Muscle of arm (tissue), 14 donors: ENCODE data around the gene CACHD1. TPM values are rescaled to one million over a fixed set of nuclear protein-coding genes. Genes with fewer than 3 reads are reported as not detected.

Source experiments
- DNase-seq: peaks from one replicate; pipeline ENCODE4 v3.0.0-alpha.2; 2013
- long read RNA-seq, 11 donors: transcript quantifications; one replicate each; lab custom pipeline, GENCODE V29; 2026
- polyA plus RNA-seq, 12 donors: library from polyadenylated mRNA; unstranded; fragments of 120-200 nt; gene quantifications; one replicate each; pipeline ENCODE4 v1.2.1, GENCODE V29; 2013; ENCODE audit not compliant: insufficient read length in 12 of 12

Gene CACHD1
- polyA plus RNA-seq, result 10 to 100 TPM in 10 of 12 donors, 1 to 10 TPM in 1, not detected in 1; 8.9 to 29.4 (median 12.1) TPM
- long read RNA-seq, donor 1, full-length matches to known transcripts, result 1 of 1 reads
- long read RNA-seq, donor 1, partial matches to known transcripts, result 0 of 1 reads
- long read RNA-seq, donor 1, other reads (novel, unspliced or antisense), result 0 of 1 reads
- long read RNA-seq, donor 2, full-length matches to known transcripts, result 3 of 3 reads
- long read RNA-seq, donor 2, partial matches to known transcripts, result 0 of 3 reads
- long read RNA-seq, donor 2, other reads (novel, unspliced or antisense), result 0 of 3 reads
- long read RNA-seq, donor 3, result 0 reads
- long read RNA-seq, donor 4, result 0 reads
- long read RNA-seq, donor 5, result 0 reads
- long read RNA-seq, donor 6, result 0 reads
- long read RNA-seq, donor 7, result 0 reads
- long read RNA-seq, donor 8, result 0 reads
- long read RNA-seq, donor 9, result 0 reads
- long read RNA-seq, donor 10, full-length matches to known transcripts, result 1 of 1 reads
- long read RNA-seq, donor 10, partial matches to known transcripts, result 0 of 1 reads
- long read RNA-seq, donor 10, other reads (novel, unspliced or antisense), result 0 of 1 reads
- long read RNA-seq, donor 11, result 0 reads

DNA sequence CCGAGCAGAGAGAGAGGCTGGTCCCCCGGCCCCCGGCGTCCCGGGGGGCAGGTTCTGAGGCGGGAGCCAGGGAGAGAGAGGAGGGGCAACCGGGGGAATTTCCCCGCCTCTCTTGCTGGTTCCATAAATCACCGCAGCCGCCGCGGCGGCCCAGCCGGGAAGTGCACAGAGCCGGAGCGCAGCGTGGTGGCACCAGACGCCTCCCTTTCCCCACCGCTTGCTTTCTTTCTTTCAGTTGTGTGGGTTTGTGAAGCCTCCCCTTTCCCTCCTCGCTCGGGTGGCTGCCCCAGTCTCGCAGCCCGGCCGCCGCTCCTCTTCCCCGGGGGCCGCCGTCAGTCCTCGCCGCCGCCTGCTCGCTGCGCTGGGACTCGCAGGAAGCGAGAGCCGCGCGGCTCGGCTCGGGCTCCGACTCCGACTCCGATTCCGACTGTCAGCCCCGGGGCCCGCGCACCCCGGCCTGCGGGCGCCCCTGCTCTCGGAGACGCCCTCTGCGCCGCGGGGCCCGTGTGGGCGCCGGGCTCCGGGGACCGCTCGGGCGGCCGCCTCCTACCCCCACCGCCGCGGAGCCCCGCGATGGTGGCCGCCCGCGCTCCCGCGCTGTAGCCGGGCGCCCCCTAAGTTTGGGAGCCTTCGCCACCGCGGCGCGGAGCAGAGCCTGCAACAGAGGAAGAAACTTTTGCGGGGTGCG lies at the start of gene CACHD1:
Gene CACHD1 (plus strand): TSS at position 153 of the 688 bp plus-strand sequence. CDS start 616 bp downstream, outside the sequence.
- peak; percentile 87 for DNase-seq

DNA sequence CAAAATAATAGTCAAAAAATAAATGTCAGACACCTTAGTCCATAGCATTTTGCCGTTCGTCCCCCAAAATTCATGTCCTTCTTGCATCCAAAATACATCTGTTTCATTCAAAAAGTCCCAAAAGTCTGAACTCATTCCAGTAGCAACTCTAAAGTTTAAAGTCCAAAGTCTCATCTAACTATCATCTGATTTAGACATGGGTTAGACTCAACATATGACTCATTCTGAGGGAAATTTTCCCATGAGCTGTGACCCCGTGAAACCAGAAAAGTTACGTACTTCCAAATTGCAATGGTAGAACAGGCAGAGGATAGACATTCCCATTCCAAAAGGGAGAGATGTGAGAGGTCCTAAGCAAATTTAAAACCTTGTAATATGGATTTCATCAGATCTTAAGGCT lies 48.6 kb upstream of the CACHD1 start:
- DNase-seq, result no peak

GRCh38 chr1:64423526-64423925 lies 46.4 kb upstream of the CACHD1 start:
- DNase-seq, result no peak

DNA sequence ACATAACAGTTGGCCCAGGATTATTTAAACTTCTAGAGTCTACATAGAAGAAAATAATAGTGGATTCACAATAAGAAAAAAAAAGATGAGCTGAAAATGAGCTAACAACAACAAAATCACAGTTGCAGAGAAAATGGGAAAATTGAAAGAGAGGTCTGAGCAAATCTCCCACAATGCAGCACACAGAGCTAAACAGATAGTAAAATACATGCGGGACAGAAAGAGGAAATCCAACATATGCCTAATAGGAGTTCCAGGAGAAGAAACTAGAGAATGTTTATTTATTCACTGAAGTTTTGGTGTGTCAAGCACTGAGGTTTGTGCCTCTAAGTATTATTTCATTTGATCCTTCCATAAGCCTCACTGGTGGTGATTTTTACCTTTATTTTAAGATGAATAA lies 45.5 kb upstream of the CACHD1 start:
- no peak for DNase-seq

DNA sequence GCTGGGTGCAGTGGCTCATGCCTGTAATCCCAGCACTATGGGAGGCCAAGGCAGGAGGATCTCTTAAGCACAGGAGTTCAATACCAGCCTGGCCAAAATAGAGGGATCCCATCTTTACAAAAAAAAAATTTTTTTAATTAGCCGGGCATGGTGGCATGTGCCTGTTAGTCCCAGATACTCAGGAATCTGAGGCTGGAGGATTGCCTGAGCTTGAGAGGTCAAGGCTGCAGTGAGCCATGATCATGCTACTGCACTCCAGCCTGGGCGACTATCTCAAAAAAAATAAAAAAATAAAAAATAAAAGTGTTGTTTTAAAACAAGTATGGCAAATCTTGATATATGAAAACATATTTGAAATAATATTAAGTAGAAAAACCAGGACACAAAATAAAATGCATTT lies 44.4 kb upstream of the CACHD1 start:
- DNase-seq, result no peak

GRCh38 chr1:64426681-64427080 lies 43.2 kb upstream of the CACHD1 start:
- DNase-seq, result no peak

DNA sequence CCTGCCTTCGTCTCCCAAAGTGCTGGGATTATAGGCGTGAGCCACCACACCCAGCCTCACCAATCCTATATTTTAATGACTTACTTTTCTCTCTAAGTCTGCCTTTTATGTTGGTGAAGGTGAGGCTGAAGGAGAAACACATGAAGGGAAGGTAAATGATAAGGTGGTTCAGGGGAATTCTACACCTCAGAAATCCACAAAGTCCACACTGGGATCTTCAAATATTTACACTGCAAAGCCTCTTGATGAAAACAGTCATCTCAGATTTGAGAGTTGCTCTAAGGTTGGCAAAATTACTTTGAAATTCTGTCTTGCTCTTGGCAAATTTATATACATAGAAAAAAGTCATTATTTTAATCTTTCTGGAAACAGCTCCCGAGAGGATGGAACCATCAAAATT lies 42.0 kb upstream of the CACHD1 start:
- no peak for DNase-seq

- no peak for DNase-seq
These were observed 36.6 kb upstream of the CACHD1 start for GRCh38 chr1:64433308-64433707.

DNA sequence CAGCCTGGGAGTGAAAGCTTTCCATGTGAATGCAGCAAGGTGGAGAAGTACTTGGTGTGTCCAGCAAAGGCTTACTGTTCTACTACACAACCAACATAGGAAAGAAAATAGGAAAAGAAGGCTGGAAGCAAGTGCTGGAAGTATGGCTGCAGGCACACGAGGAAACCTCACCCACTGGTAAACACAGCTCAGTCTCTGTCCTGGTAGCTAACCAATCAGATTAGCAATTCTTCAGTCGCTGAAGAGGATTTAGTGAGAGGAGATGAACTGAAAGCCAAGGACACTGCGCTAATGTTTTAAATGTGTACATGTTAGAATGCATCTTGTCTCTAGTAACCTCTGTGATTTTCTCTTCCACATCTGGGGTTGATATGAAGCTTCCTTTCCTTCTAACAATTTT lies 36.2 kb upstream of the CACHD1 start:
- no peak for DNase-seq

GRCh38 chr1:64435000-64435399 lies 34.9 kb upstream of the CACHD1 start:
- DNase-seq, result no peak

DNA sequence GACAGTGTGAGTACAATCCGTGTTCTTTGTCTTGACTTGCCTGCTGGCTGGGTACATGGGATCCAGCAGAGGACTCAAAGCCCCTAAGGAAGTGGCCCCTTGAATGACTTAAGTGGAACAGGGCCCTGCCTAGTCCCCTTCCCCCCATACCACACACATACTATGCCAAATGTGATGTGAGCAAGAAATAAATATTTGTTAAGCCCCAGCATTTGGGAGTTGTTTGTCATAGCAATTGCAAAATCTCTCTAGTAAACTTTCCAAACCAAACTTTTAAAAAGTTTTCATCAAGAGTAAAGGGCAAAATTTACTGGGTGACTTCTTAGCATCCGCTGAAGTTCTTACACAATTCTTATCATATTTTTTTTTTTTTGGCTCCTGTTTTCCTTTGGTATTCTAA lies 32.5 kb upstream of the CACHD1 start:
- no peak for DNase-seq

DNA sequence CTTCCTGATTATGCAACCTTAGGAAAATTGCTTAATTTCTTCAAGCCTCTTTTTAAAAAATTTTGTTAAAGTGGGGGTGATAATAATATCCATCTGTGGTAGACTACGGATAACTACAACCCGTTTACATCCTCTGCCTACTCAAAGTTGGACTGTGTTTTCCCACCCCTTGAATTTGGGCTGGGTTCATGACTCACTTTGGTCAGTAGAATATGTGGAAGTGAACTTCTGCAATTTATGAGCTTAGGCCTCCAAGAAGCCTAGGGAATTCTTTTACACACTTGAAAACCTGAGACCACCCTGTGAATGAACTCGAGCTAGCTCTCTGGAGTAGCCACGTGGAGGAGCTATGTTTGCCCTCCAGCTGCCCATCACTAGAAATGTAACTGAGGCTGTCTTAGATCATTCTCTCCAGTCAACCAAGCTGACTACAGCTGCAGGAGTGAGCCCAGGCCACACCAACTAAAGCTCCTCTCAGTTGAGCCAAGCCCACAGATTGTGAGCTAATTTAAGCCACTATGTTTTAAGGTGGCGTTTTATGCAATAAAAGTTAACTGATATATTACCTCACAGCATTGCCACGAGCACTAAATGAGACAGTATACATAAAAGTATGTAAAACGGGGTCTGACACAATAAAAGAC lies 29.6 kb upstream of the CACHD1 start:
- DNase-seq, result no peak

DNA sequence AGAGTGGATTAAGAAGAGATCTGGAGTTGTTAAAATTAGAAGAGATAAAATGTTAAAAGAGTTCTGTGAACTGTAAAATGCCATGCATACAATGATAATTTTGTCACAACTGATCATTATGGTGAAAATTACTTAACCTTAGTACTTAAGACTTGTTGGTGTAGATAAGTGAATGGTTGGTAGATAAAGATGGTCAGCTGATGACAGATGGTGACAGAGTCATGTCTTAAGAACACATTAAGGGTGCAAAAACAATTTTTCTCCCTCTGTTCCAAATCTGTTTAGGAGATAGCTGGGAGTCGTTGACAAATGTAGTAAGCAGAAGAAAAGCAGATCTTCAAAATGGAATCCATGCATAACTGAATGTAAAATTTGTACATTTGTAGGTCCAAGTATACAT lies 18.5 kb upstream of the CACHD1 start:
- DNase-seq, result no peak

DNA sequence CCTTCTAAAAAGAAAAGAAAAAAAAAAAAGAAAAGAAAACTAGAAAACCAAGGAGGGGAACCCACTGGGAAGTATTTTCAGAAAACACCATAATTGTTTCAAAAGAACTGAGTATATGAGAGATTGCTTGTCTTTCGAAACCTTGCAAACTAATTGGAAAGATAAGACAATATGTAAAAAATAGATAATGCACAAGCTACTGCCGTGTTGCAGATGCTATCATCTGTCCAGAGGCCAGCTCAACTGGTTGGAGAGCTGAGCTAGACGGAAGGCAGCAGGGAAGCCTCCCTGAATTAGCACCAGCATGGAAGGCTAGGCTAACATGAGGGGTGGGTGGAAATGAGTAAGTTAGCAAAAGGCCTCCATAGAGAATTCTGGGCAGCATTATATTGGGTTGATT lies 16.2 kb upstream of the CACHD1 start:
- DNase-seq, result no peak

GRCh38 chr1:64458915-64459314 lies 11.0 kb upstream of the CACHD1 start:
- DNase-seq, result no peak

DNA sequence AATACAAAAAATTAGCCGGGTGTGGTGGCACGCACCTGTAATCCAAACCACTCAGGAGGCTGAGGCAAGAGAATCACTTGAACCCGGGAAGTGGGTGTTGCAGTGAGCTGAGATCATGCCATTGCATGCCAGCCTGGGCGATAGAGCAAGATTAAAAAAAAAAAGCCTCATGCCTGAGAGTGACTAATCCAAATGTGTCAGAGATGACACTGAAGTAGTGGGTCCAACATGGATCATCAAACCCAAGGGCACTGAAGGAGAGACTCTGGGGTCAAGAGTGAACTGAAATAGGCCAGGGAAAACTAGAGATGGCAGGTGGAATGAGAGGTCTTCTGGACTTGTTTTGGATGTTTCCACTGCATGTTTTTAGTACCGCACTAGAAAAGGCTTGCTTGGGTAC lies 10.2 kb upstream of the CACHD1 start:
- DNase-seq, result no peak

DNA sequence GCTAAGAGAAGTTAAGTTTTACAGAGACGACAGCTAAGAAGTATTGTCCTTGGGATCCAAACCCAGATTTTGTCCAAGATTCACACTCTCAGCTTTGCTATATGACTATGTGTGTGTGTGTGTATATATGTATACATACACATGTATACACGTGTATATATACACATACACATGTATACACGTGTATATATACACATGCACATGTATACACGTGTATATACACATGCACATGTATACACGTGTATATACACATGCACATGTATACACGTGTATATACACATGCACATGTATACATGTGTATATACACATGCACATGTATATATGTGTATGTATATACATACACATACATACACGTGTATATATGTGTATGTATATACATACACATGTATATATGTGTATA lies 3.9 kb upstream of the CACHD1 start:
- DNase-seq, result no peak

DNA sequence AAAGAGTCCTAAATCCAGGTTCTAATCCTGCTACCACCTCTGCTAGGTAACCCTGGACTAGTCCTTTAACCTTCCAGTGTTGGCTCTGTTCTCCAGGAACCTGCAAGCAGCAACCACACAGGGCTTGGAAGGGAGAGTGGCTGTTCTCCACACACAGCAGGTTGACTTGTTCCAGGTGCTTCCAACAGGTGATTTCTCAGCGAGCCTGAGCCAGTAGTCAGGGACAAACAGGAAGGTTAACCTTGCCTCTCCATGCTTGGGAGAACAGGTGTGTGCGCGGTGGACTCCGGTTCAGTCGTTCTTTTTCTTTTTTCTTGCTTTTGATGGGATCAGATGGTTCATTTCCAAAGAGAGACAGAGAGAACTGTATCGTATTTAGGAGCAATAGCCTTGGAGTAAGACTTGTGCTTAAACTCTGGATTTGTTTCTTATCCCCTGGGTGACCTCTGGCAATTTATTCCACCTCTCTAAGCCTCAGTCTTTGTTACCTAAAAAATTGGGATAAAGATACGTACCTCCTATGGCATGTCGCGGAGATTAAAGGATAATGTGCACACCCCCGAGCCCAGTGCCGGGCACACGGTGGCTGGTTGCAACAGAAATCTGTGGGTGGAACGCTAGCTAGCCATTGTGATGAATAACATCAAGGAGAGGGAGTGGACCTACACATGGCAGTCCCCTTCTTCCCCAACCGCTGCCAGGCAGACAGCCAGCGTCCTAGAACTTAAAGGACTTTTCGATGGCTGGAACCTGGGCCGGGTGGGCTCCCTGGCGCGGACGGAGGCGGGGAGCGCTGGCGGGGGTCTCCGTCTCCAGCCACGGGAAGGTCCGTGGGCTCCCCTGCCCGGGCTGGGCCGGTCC lies 583 bp upstream of the CACHD1 start:
- peak; percentile 8 for DNase-seq

- peak; percentile 42 for DNase-seq
These were observed 812 bp downstream of the CACHD1 start for GRCh38 chr1:64470665-64471217.

GRCh38 chr1:64471218-64472039 lies 1.5 kb downstream of the CACHD1 start:
- peak; percentile 60 for DNase-seq
